IMR-90 (cell line): ENCODE measurements around the gene RAD51B. TPM values are rescaled to one million over a fixed set of nuclear protein-coding genes. Genes with fewer than 3 reads are reported as not detected.

ENCODE experiments used
- ATAC-seq: fragments of 200-7000 bp; cut with Tn5 transposase; 2 replicates; pipeline ENCODE4 v1.9.1; 2020; ENCODE audit warnings: low read depth, mild to moderate bottlenecking, moderate library complexity
- BruUV-seq: library from RNA; stranded (reverse); fragments of 400-500 nt; replicated peaks from 2 replicates; lab custom pipeline; 2021; lab: Mats Ljungman, UMichigan
- CTCF ChIA-PET: fragments of 300-600 bp; formaldehyde crosslinking; extraction: SDS; loops from one replicate; lab custom pipeline; 2021; ENCODE audit warnings: antibody characterized with exemption; lab: Yijun Ruan, JAX
- POLR2A ChIA-PET: fragments of 300-600 bp; sonication (Branson Sonifier 250); formaldehyde crosslinking; loops from one replicate; lab custom pipeline; 2022; ENCODE audit warnings: antibody characterized with exemption; ENCODE audit not compliant: unreplicated experiment; lab: Charles Lee
- DNase-seq: peaks from one replicate; pipeline ENCODE4 v3.0.0; 2013
- H2AFZ ChIP-seq: replicated peaks from 2 replicates; pipeline ENCODE3; 2013; ENCODE audit warnings: low read length, mild to moderate bottlenecking; ENCODE audit not compliant: poor library complexity
- H2AK5ac ChIP-seq: 2 replicates; pipeline ENCODE4 v1.6.1; 2013; ENCODE audit warnings: low read depth, low read length, inconsistent platforms
- H2AK9ac ChIP-seq: replicated peaks from 2 replicates; pipeline ENCODE3; 2013; ENCODE audit warnings: mild to moderate bottlenecking, low read depth, low read length, moderate library complexity; ENCODE audit not compliant: poor library complexity
- H2BK120ac ChIP-seq: 2 replicates; pipeline ENCODE4 v1.6.1; 2013; ENCODE audit warnings: low read depth, low read length, inconsistent platforms
- H2BK15ac ChIP-seq: 3 replicates; pipeline ENCODE4 v1.6.1; 2013; ENCODE audit warnings: low read depth, low read length, inconsistent platforms
- H2BK20ac ChIP-seq: 2 replicates; pipeline ENCODE4 v1.6.1; 2013; ENCODE audit warnings: low read depth, mild to moderate bottlenecking, inconsistent platforms, low read length, moderate library complexity
- H2BK5ac ChIP-seq: 2 replicates; pipeline ENCODE4 v1.6.1; 2013; ENCODE audit warnings: mild to moderate bottlenecking, low read depth, low read length, inconsistent platforms; ENCODE audit not compliant: poor library complexity, severe bottlenecking
- H3K14ac ChIP-seq: replicated peaks from 2 replicates; pipeline ENCODE4 v1.6.1; 2013; ENCODE audit warnings: low read depth, low read length, inconsistent platforms
- H3K18ac ChIP-seq: 2 replicates; pipeline ENCODE4 v1.6.1; 2013; ENCODE audit warnings: low read depth, low read length, control low read depth
- H3K23ac ChIP-seq: 2 replicates; pipeline ENCODE4 v1.6.1; 2013; ENCODE audit warnings: low read depth, low read length, inconsistent platforms
- H3K27ac ChIP-seq: 2 replicates; pipeline ENCODE4 v1.5.1; 2013; ENCODE audit warnings: mild to moderate bottlenecking, control low read depth, low read length; ENCODE audit not compliant: insufficient read depth
- H3K27me3 ChIP-seq: 2 replicates; pipeline ENCODE4 v1.6.1; 2013; ENCODE audit warnings: low read length; ENCODE audit not compliant: control insufficient read depth, insufficient read depth
- H3K36me3 ChIP-seq: 2 replicates; pipeline ENCODE4 v1.6.1; 2013; ENCODE audit warnings: low read length, mixed read lengths; ENCODE audit not compliant: control insufficient read depth, insufficient read depth
- H3K4ac ChIP-seq: 2 replicates; pipeline ENCODE4 v1.6.1; 2013; ENCODE audit warnings: low read depth, low read length, inconsistent platforms
- H3K4me1 ChIP-seq: 2 replicates; pipeline ENCODE4 v1.6.1; 2013; ENCODE audit warnings: low read length, mixed read lengths; ENCODE audit not compliant: control insufficient read depth, insufficient read depth
- H3K4me2 ChIP-seq: 2 replicates; pipeline ENCODE4 v1.6.1; 2013; ENCODE audit warnings: low read depth, mild to moderate bottlenecking, control low read depth, low read length, moderate library complexity
- H3K4me3 ChIP-seq: 2 replicates; pipeline ENCODE4 v1.5.1; 2013; ENCODE audit warnings: low read depth, mild to moderate bottlenecking, control low read depth, low read length, moderate library complexity; ENCODE audit not compliant: insufficient read depth
- H3K56ac ChIP-seq: 2 replicates; pipeline ENCODE4 v1.6.1; 2013; ENCODE audit warnings: low read length, inconsistent platforms; ENCODE audit not compliant: insufficient read depth; ENCODE audit errors: extremely low read depth
- H3K79me1 ChIP-seq, 2 experiments: 2 replicates each; pipeline ENCODE4 v1.6.1; 2013; ENCODE audit warnings: low read length in 2 of 2, inconsistent platforms in 1 of 2, low read depth in 1 of 2
- H3K9ac ChIP-seq: 2 replicates; pipeline ENCODE4 v1.6.1; 2013; ENCODE audit warnings: low read depth, low read length, control low read depth
- H3K9me1 ChIP-seq: 2 replicates; pipeline ENCODE4 v1.6.1; 2013; ENCODE audit warnings: low read length, inconsistent platforms; ENCODE audit not compliant: insufficient read depth
- H3K9me3 ChIP-seq: 2 replicates; pipeline ENCODE4 v1.6.1; 2013; ENCODE audit warnings: low read length; ENCODE audit not compliant: control insufficient read depth, insufficient read depth
- H4K20me1 ChIP-seq: 2 replicates; pipeline ENCODE4 v1.6.1; 2013; ENCODE audit warnings: low read length, inconsistent platforms; ENCODE audit not compliant: insufficient read depth
- H4K5ac ChIP-seq: 2 replicates; pipeline ENCODE4 v1.6.1; 2013; ENCODE audit warnings: mild to moderate bottlenecking, low read depth, low read length, control low read depth
- H4K8ac ChIP-seq, 2 experiments: 2 replicates each; pipeline ENCODE4 v1.6.1; 2013; ENCODE audit warnings: low read depth in 2 of 2, low read length in 2 of 2, control low read depth in 1 of 2, inconsistent platforms in 1 of 2
- H4K91ac ChIP-seq: 2 replicates; pipeline ENCODE4 v1.6.1; 2013; ENCODE audit warnings: low read depth, low read length, inconsistent platforms; ENCODE audit not compliant: insufficient read depth
- MAZ ChIP-seq: IDR thresholded peaks from 2 replicates; pipeline ENCODE4 v1.6.1; 2012; ENCODE audit warnings: low read depth, mild to moderate bottlenecking, low read length, improper control_type of control experiment, moderate library complexity, borderline replicate concordance
- RAD21 ChIP-seq: IDR thresholded peaks from 2 replicates; pipeline ENCODE4 v1.6.1; 2012; ENCODE audit warnings: low read length, improper control_type of control experiment
- WGBS, 2 experiments: methylation state at CpG; one replicate each; pipeline versions ENCODE4 v1.1.5 to v1.1.7; 2013; ENCODE audit warnings: missing lambda C conversion rate in 2 of 2; ENCODE audit not compliant: insufficient read length in 1 of 2; ENCODE audit errors: extremely low coverage in 2 of 2; 5-methylcytosine and 5-hydroxymethylcytosine counted together
- dilution Hi-C: fragments of 300-500 bp; cut with HindIII; formaldehyde crosslinking; loops from one replicate; pipeline ENCODE4 v1.14.3; 2018; ENCODE audit warnings: low sequenced_read_pairs; ENCODE audit not compliant: unreplicated experiment
- in situ Hi-C: fragments of 300-500 bp; cut with MboI; formaldehyde crosslinking; loops from 3 replicates; pipeline ENCODE4 v1.14.3; 2019; ENCODE audit warnings: low sequenced_read_pairs, inconsistent platforms, mixed read lengths
- intact Hi-C: fragments of 100-400 bp; cut with micrococcal nuclease; formaldehyde crosslinking; loops from 2 replicates; pipeline ENCODE4 v1.10.0; 2022
- polyA plus RNA-seq, 3 experiments: library from polyadenylated mRNA; depleted of rRNA; stranded (reverse); fragments of >200 nt; gene quantifications; 2 replicates each; pipeline ENCODE4 v1.2.3, GENCODE V29; 2012; ENCODE audit warnings: low replicate concordance in 1 of 3
- total RNA-seq: library from RNA; depleted of rRNA; stranded (reverse); fragments of >200 nt; gene quantifications from 2 replicates; pipeline ENCODE4 v1.2.3, GENCODE V29; 2012

The RAD51B gene
- total and polyA plus RNA-seq, 2 of the 4 experiments (the other 2 are of a cell fraction): 5.1 to 18.8 TPM

GRCh38 chr14:68673464-68673863, 853.9 kb downstream of the RAD51B start:
- Histone ChIP-seq H3K36me3 (no peaks in the 10 kb centered on the region), H2BK120ac (no peak overlapping the region), H4K20me1 (no peaks in the 10 kb centered on the region), H2BK5ac (no peak overlapping the region), H3K79me1 (no peaks in the 10 kb centered on the region), H4K8ac (no peak overlapping the region), H3K4ac (no peak overlapping the region), H3K9ac (no peak overlapping the region), H3K4me2 (no peak overlapping the region), H3K14ac (no peak overlapping the region), H3K27me3 (no peaks in the 10 kb centered on the region), H3K4me1 (peaks cover 6% of the 10 kb centered on the region), H3K23ac (no peak overlapping the region), H3K56ac (no peak overlapping the region), H2BK15ac (no peak overlapping the region), H2BK20ac (no peak overlapping the region), H2AK5ac (no peak overlapping the region), H2AFZ (no peak overlapping the region), H3K9me3 (no peaks in the 10 kb centered on the region), H2AK9ac (no peak overlapping the region), H3K18ac (no peak overlapping the region), H4K91ac (no peak overlapping the region), H3K9me1 (peaks cover 10% of the 10 kb centered on the region), H4K5ac (no peak overlapping the region), H3K27ac (no peak overlapping the region), H3K4me3 (no peak overlapping the region)
- intact Hi-C loops (no loop called here), dilution Hi-C loops (no loop called here), in situ Hi-C loops (no loop called here)
- ChIA-PET POLR2A (no interaction called here), CTCF (no interaction called here)
- no peak for TF ChIP-seq RAD21
- no peak for TF ChIP-seq MAZ
- ATAC-seq: no peak
- WGBS, 2 experiments: 77% methylated on average over 5 of the region's 5 CpGs; no CpG with 5 or more reads in 1 of the 2 experiments
- BruUV-seq: no TSS peak
- DNase-seq: no peak
